Esophagus muscularis mucosa (tissue), 4 donors: ENCODE data around the gene CDH18. TPM values are rescaled to one million over a fixed set of nuclear protein-coding genes. Genes with fewer than 3 reads are reported as not detected.

Experiments
- DNase-seq: peaks from one replicate; pipeline ENCODE4 v3.0.0-alpha.2; 2017; ENCODE audit errors: extremely low spot score
- H3K27ac ChIP-seq, 4 donors: fragments of 200-600 bp; sonication (generic); replicated peaks in 1 of 4; 1 replicate in 3 of 4; 2 replicates in 1 of 4; pipeline ENCODE4 v1.5.1; 2016 to 2019; ENCODE audit warnings: mild to moderate bottlenecking in 1 of 4
- H3K27me3 ChIP-seq, 4 donors: fragments of 200-600 bp; sonication (generic); one replicate each; pipeline versions ENCODE4 v1.5.1 to v1.6.0; 2016 to 2019
- H3K36me3 ChIP-seq, 4 donors: fragments of 200-600 bp; sonication (generic); one replicate each; pipeline ENCODE4 v1.5.1; 2016 to 2019
- H3K4me1 ChIP-seq, 4 donors: fragments of 200-600 bp; sonication (generic); one replicate each; pipeline ENCODE4 v1.5.1; 2016 to 2019
- H3K4me3 ChIP-seq, 4 donors: fragments of 200-600 bp; sonication (generic); 1 replicate in 2 of 4; 2 replicates in 2 of 4; pipeline ENCODE4 v1.5.1; 2016 to 2019; ENCODE audit warnings: mild to moderate bottlenecking in 4 of 4, moderate library complexity in 1 of 4
- H3K9me3 ChIP-seq, 4 donors: fragments of 200-600 bp; sonication (generic); 1 replicate in 3 of 4; 2 replicates in 1 of 4; pipeline ENCODE4 v1.5.1; 2016 to 2019
- CTCF ChIP-seq, 3 experiments: fragments of 200-600 bp in 2 of 3; fragments of 450-650 bp in 1 of 3; sonication (generic) in 2 of 3; IDR thresholded peaks; one replicate each; pipeline ENCODE4 v1.5.1; 2017 to 2019; ENCODE audit warnings: antibody characterized with exemption in 3 of 3, mild to moderate bottlenecking in 2 of 3, moderate library complexity in 1 of 3
- EP300 ChIP-seq: sonication (generic); formaldehyde crosslinking; IDR thresholded peaks from one replicate; pipeline ENCODE4 v1.6.1; 2017; ENCODE audit warnings: antibody characterized with exemption
- POLR2A ChIP-seq: fragments of 450-650 bp; IDR thresholded peaks from one replicate; pipeline ENCODE4 v1.6.1; 2017; ENCODE audit warnings: antibody characterized with exemption, moderate library complexity, mild to moderate bottlenecking, low read depth
- POLR2AphosphoS5 ChIP-seq, 2 donors: sonication (generic); formaldehyde crosslinking; IDR thresholded peaks; one replicate each; pipeline ENCODE4 v1.6.1; 2017; ENCODE audit warnings: antibody characterized with exemption in 2 of 2
- WGBS: methylation state at CpG from one replicate; pipeline ENCODE4 v1.1.5; 2018; 5-methylcytosine and 5-hydroxymethylcytosine counted together
- intact Hi-C: fragments of 100-400 bp; cut with DNase I; formaldehyde crosslinking; loops from one replicate; pipeline ENCODE4 v1.15.1; 2023
- total RNA-seq, 4 donors: library from RNA; depleted of rRNA; stranded (reverse); fragments of >200 nt; gene quantifications; one replicate each; pipeline versions ENCODE4 v1.1.0 to v1.2.1, GENCODE V29; 2016

The CDH18 gene
- total RNA-seq, 4 donors from 2014 or later = under 0.01 to 0.65 TPM; not detected in 2

- Histone ChIP-seq H3K4me3 (no peak overlapping the region), H3K9me3 (no peaks in the 10 kb centered on the region), H3K27ac (no peak overlapping the region), H3K36me3 (no peaks in the 10 kb centered on the region), H3K27me3 (no peaks in the 10 kb centered on the region), H3K4me1 (no peaks in the 10 kb centered on the region)
- intact Hi-C loops = no loop called here
- no peak for DNase-seq
- WGBS = 68% methylated on average over 2 of the region's 2 CpGs
- no peak for TF ChIP-seq POLR2A
- TF ChIP-seq EP300 = no peak
- no peak for TF ChIP-seq CTCF (IDR thresholded peaks at IDR 0.05)
Measured at GRCh38 chr5:19498852-19499251, 489.1 kb downstream of the CDH18 start.

GRCh38 chr5:19497229-19497815, 490.7 kb downstream of the CDH18 start:
- no peak overlapping the region for H3K4me3 ChIP-seq
- H3K27ac ChIP-seq = no peak overlapping the region
- intact Hi-C loops = no loop called here
- no peaks in the 10 kb centered on the region for H3K27me3 ChIP-seq
- TF ChIP-seq CTCF (IDR thresholded peaks at IDR 0.05) = no peak
- TF ChIP-seq EP300 = no peak
- TF ChIP-seq POLR2AphosphoS5 (IDR thresholded peaks at IDR 0.05) = no peak
- TF ChIP-seq POLR2A = no peak
- H3K9me3 ChIP-seq = no peaks in the 10 kb centered on the region
- H3K4me1 ChIP-seq = no peaks in the 10 kb centered on the region
- no peaks in the 10 kb centered on the region for H3K36me3 ChIP-seq
- WGBS = 74% methylated on average over 3 of the region's 3 CpGs
- no peak for DNase-seq

- Histone ChIP-seq H3K36me3 (no peaks in the 10 kb centered on the region), H3K4me3 (no peak overlapping the region), H3K9me3 (no peaks in the 10 kb centered on the region), H3K4me1 (no peaks in the 10 kb centered on the region), H3K27ac (no peak overlapping the region), H3K27me3 (no peaks in the 10 kb centered on the region)
- intact Hi-C loops = no loop called here
- 84% methylated on average over 2 of the region's 2 CpGs for WGBS
- no peak for DNase-seq
- no peak for TF ChIP-seq POLR2AphosphoS5 (IDR thresholded peaks at IDR 0.05)
- no peak for TF ChIP-seq EP300
- no peak for TF ChIP-seq POLR2A
Measured at GRCh38 chr5:19496056-19496455, 491.9 kb downstream of the CDH18 start.

GRCh38 chr5:19492861-19493260, 495.1 kb downstream of the CDH18 start:
- no peak overlapping the region for H3K4me3 ChIP-seq

GRCh38 chr5:19488786-19489185, 499.2 kb downstream of the CDH18 start:
- TF ChIP-seq POLR2A (no peak), POLR2AphosphoS5 (IDR thresholded peaks at IDR 0.05) (no peak), EP300 (no peak), CTCF (IDR thresholded peaks at IDR 0.05) (no peak)
- no peaks in the 10 kb centered on the region for H3K9me3 ChIP-seq
- H3K36me3 ChIP-seq = no peaks in the 10 kb centered on the region
- 77% methylated on average over 3 of the region's 3 CpGs for WGBS
- no peak overlapping the region for H3K4me3 ChIP-seq
- no peaks in the 10 kb centered on the region for H3K27me3 ChIP-seq
- intact Hi-C loops = no loop called here
- DNase-seq = no peak
- no peaks in the 10 kb centered on the region for H3K4me1 ChIP-seq
- H3K27ac ChIP-seq = no peak overlapping the region

More at GRCh38 chr5:19492861-19493260, 495.1 kb downstream of the CDH18 start:
- no peaks in the 10 kb centered on the region for H3K36me3 ChIP-seq
- TF ChIP-seq EP300 (no peak), CTCF (IDR thresholded peaks at IDR 0.05) (no peak), POLR2A (no peak), POLR2AphosphoS5 (IDR thresholded peaks at IDR 0.05) (no peak)
- no peaks in the 10 kb centered on the region for H3K27me3 ChIP-seq
- intact Hi-C loops = no loop called here
- H3K27ac ChIP-seq = no peak overlapping the region
- WGBS = 85% methylated on average over 1 of the region's 1 CpG
- H3K4me1 ChIP-seq = no peaks in the 10 kb centered on the region
- no peaks in the 10 kb centered on the region for H3K9me3 ChIP-seq
- no peak for DNase-seq
